Measurements from ENCODE around the gene TSPAN9. TPM values are rescaled to one million over a fixed set of nuclear protein-coding genes. Genes with fewer than 3 reads are reported as not detected.

The TSPAN9 gene
- polyA plus RNA-seq, 1 of the 3 experiments (the other 2 are of a cell fraction), result 34.9 TPM

DNA sequence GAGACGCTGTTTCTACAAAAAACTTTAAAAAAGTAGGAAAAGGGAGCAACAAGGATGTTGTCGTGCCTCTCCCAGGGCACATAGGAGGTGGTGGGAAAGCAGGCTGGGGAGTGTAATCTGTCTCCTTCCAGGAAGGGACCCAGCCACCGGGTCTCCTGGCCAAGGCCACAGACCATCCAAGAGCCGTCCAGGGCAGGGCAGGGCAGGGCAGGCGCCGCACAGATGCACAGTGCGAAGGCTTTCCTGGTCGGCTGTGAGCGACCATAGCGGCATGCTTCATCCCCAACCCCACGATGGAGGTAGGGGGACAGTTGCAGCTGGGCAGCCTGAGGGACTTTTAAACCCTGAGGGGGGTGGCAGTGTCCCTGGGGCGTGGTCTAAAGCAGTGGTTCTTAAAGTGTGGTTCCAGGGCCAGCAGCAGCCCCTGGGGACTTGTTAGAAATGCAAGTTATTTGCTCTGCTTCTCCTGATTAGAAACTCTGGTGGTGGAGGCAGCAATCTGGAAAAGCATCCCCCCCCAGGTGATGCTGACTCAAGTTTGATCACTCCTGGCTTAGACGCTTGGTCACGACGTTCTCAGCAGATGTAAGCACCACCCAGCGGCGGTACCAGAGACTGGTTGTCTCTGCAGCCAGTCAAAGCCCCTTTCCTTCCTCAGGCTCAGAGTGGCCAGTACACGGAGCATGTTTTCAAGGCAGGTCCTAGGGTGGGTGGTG lies 216.4 kb downstream of the TSPAN9 start:
- no peak overlapping the region for H3K4me3 ChIP-seq (ENCODE audit: low read depth in 2 of 2, low read length in 1 of 2)
- H3K36me3 ChIP-seq (replicated peaks in 1 of 2; ENCODE audit: control insufficient read depth in 1 of 2, insufficient read depth in 2 of 2, low read length in 1 of 2), result no peaks in the 10 kb centered on the region
- H3K9me3 ChIP-seq, result no peaks in the 10 kb centered on the region
- no peak overlapping the region for H3K27ac ChIP-seq (ENCODE audit: low read depth in 2 of 2, low read length in 1 of 2)
- TF ChIP-seq IRF3 (IDR thresholded peaks at IDR 0.05; ENCODE audit: low read depth, low read length) (no peak), EZH2phosphoT487 (IDR thresholded peaks at IDR 0.05; ENCODE audit: borderline replicate concordance, low read depth) (no peak)
- DNase-seq, result no peak
- POLR2A ChIA-PET, result no interaction called here
- no peaks in the 10 kb centered on the region for H4K20me1 ChIP-seq (ENCODE audit: insufficient read depth)
- no peak overlapping the region for H3K9ac ChIP-seq
- CTCF ChIA-PET, result interaction anchor here (1.3 to 14.0 kb wide), 4 partner anchors 15 to 513 kb away, joined by 5 to 231 read pairs (median 97); no protein-coding TSS in a partner anchor
- peaks cover 0 to 33% of the 10 kb centered on the region in 2 experiments; a peak in 1 of 4 replicates for H3K4me1 ChIP-seq (ENCODE audit: control insufficient read depth in 1 of 2, insufficient read depth in 2 of 2, low read depth in 1 of 2, low read length in 1 of 2)
- H3K79me2 ChIP-seq (ENCODE audit: insufficient read depth), result no peaks in the 10 kb centered on the region
- 88% methylated on average over 12 of the region's 18 CpGs for WGBS (ENCODE audit: low lambda C conversion rate)
- H3K9me2 ChIP-seq, result no peaks in the 10 kb centered on the region
- H2AFZ ChIP-seq (ENCODE audit: low read depth), result no peak overlapping the region
- H3F3A ChIP-seq (replicated peaks; ENCODE audit: insufficient read depth), result no peaks in the 10 kb centered on the region
- H3K4me2 ChIP-seq, result no peak overlapping the region
- H3K27me3 ChIP-seq (ENCODE audit: insufficient read depth), result no peaks in the 10 kb centered on the region

GRCh38 chr12:3294481-3294911 lies 217.3 kb downstream of the TSPAN9 start:
- H2AFZ ChIP-seq (ENCODE audit: low read depth), result no peak overlapping the region
- no peaks in the 10 kb centered on the region for H3K9me3 ChIP-seq
- peak; percentile 77 for TF ChIP-seq GATA2 (CRISPR knock-in tag; IDR thresholded peaks at IDR 0.05)
- TF ChIP-seq FOXJ3 (CRISPR knock-in tag; IDR thresholded peaks at IDR 0.05), result peak; percentile 91
- no peak for TF ChIP-seq RXRA (IDR thresholded peaks at IDR 0.05; ENCODE audit: borderline replicate concordance, low read depth)
- TF ChIP-seq YY1 (IDR thresholded peaks at IDR 0.05; ENCODE audit: low read depth), result no peak
- TF ChIP-seq RFX5 (IDR thresholded peaks at IDR 0.05; ENCODE audit: low read length), result 0 out of 2 replicates have a peak, but pooled peaks have one; percentile 48
- peak; percentile 97 for TF ChIP-seq MXI1 (IDR thresholded peaks at IDR 0.05; ENCODE audit: low read depth, low read length)
- TF ChIP-seq FOXM1 (IDR thresholded peaks at IDR 0.05; ENCODE audit: low read depth), result no peak
- TF ChIP-seq MAX (IDR thresholded peaks at IDR 0.05; ENCODE audit: low read depth), result no peak
- peak in 1 of 2 experiments; percentile 47; a peak in 1 of 4 replicates for TF ChIP-seq EP300 (IDR thresholded peaks at IDR 0.05; ENCODE audit: borderline replicate concordance in 1 of 2, low read depth in 1 of 2, low read length in 1 of 2)
- TF ChIP-seq CHD2 (IDR thresholded peaks at IDR 0.05; ENCODE audit: low read length, partially characterized antibody), result peak; percentile 57
- peak; percentile 82 for TF ChIP-seq RCOR1 (IDR thresholded peaks at IDR 0.05; ENCODE audit: low read length)
- no peaks in the 10 kb centered on the region for H3K79me2 ChIP-seq (ENCODE audit: insufficient read depth)
- no peaks in the 10 kb centered on the region for H3K27me3 ChIP-seq (ENCODE audit: insufficient read depth)
- H3K4me1 ChIP-seq (ENCODE audit: control insufficient read depth in 1 of 2, insufficient read depth in 2 of 2, low read depth in 1 of 2, low read length in 1 of 2), result peaks cover 0 to 30% of the 10 kb centered on the region in 2 experiments; a peak in 1 of 4 replicates
- no peak overlapping the region for H3K4me3 ChIP-seq (ENCODE audit: low read depth in 2 of 2, low read length in 1 of 2)
- no peak overlapping the region for H3K27ac ChIP-seq (ENCODE audit: low read depth in 2 of 2, low read length in 1 of 2)
- H3K36me3 ChIP-seq (replicated peaks in 1 of 2; ENCODE audit: control insufficient read depth in 1 of 2, insufficient read depth in 2 of 2, low read length in 1 of 2), result no peaks in the 10 kb centered on the region
- H4K20me1 ChIP-seq (ENCODE audit: insufficient read depth), result no peaks in the 10 kb centered on the region
- DNase-seq, result peak; percentile 92
- H3K9me2 ChIP-seq, result no peaks in the 10 kb centered on the region
- no peak overlapping the region for H3K9ac ChIP-seq
- ChIA-PET CTCF (interaction anchor here (1.8 to 14.0 kb wide), 7 partner anchors 9 to 512 kb away, joined by 5 to 231 read pairs (median 47); no protein-coding TSS in a partner anchor), POLR2A (no interaction called here)
- 43% methylated on average over 7 of the region's 15 CpGs for whole genome bisulfite sequencing (ENCODE audit: low lambda C conversion rate)
- no peak overlapping the region for H3K4me2 ChIP-seq
- no peaks in the 10 kb centered on the region for H3F3A ChIP-seq (replicated peaks; ENCODE audit: insufficient read depth)

All from SK-N-SH (cell line).